ENCODE data around the gene ZDHHC7.

ZDHHC7 gene

DNA sequence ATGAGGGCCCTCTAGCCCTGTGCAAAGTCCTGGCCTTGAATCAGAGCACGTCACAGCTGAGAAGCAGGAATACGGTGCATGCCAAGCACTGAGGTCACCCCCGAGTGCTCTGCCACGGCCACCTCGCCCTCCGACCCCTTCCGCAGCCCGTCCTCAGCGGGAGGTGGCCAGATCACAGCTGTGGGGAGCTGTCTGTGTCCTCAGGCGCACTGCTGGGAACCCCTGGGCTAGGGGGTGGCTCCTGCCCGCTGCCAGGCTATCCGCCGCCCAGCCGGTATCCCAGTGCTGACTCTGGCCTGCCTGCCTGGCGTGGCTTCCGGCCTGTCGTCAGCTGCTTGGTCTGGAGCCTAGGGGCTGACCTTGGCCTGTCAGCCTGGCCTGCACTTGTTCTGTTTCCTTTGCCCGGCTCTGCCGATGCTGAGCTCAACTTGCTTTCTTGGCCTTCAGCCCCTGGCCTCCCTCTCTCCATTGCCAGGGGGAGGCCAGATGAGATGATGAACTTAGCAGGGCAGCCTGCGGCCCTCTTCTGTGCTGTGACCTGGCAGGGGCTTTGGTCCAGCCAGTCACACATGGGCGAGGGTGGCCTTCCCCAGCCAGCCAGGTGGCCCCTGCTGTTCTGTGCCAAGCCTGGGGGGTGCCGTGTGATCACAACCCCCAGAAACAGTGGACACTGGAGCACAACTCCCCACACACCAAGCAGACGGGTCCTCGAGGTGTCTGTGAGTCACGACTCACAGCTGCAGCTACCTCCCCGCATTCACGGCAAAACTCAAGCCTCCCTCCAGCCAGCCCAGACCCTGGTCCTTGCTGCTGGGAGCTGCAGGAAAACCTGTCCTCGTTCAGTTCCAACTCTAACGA lies 77.3 kb downstream of the ZDHHC7 start:
- DNase-seq, result no peak

DNA sequence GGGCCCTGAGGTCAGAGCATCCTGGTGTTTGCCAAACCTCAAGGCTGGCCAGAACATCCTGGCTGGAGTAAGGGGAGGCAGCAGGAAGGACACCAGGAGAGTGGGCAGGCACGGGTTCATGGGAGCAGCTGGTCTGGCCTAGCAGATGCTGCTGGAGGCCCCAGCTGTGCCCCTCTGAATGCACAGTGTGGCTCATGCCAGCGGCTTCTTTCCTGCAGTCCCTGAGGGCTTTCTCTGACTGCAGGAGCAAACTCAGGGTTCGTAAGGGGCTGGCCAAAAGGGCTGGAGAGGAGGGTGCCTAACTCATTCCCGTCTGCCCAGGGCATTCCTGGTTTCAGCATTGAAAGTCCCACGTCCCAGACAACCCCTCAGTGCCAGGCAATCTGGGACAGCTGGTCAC lies 78.7 kb downstream of the ZDHHC7 start:
- DNase-seq, result no peak

DNA sequence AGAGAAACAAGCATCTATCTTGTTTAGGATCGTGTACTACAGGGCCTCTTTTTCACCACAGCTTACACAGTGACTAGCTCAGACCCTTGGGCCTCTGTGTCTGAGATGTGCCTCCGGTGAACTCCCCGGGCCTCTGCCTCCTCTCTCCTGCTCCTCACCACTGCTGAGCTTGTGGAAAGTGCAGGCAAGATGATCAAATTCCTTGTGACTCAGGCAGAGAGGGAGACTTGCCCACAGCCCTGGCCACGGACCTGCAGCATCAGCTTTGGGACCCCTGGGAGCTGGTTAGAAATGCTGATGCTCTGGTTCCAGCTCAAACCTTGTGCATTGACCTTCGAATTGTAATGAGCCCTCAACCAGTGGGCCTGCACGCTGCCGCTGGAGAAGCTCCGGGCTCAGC lies 79.8 kb downstream of the ZDHHC7 start:
- DNase-seq, result no peak

DNA sequence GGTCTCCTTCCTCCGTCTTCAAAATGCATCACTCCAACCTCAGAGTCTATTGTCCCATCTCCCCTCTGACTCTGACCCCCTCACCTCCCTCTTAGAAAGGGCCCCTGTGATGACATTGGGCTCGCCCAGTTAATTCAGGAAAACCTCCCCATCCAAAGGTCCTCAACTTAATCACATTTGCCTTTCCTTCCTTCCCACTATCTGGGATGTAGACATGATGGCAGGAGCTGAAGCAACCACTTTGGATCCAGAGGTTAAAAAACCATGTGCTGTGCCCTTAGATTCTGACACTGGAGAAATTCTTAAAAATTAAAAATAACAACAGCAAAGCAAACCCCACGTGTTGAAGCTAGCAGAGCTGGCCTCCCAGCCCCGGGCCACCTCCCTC lies 80.2 kb downstream of the ZDHHC7 start:
- DNase-seq, result no peak

DNA sequence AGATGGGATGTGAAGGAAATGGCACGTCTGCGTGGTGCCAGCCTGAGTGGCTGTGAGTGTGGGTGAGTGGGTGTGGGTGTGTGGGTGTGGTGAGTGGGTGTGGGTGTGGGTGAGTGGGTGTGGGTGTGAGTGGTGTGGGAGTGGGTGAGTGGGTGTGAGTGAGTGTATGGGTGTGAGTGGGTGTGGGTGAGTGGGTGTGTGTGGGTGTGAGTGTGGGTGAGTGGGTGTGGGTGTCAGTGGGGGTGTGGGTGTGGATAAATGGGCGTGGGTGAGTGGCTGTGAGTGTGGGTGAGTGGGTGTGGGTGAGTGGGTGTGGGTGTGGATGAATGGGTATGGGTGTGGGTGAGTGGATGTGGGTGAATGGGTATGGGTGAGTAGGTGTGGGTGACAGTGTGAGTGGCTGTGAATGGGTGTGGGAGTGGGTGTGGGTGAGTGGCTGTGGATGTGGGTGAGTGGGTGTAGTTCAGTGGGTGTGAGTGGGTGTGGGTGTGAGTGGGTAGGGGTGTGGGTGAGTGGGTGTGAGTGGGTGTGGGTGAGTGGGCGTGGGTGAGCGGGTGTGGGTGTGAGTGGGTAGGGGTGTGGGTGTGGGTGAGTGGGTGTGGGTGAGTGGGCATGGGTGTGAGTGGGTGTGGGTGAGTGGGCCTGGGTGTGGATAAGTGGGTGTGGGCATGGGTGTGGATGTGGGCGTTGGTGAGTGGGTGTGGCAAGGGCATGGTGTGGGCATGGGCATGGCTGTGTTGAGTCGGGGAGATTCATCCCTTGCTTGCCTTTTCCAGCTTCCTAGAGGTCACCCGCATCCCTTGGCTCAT lies 80.8 kb downstream of the ZDHHC7 start:
- peak in 1 of 4 experiments; percentile 8 for DNase-seq

DNA sequence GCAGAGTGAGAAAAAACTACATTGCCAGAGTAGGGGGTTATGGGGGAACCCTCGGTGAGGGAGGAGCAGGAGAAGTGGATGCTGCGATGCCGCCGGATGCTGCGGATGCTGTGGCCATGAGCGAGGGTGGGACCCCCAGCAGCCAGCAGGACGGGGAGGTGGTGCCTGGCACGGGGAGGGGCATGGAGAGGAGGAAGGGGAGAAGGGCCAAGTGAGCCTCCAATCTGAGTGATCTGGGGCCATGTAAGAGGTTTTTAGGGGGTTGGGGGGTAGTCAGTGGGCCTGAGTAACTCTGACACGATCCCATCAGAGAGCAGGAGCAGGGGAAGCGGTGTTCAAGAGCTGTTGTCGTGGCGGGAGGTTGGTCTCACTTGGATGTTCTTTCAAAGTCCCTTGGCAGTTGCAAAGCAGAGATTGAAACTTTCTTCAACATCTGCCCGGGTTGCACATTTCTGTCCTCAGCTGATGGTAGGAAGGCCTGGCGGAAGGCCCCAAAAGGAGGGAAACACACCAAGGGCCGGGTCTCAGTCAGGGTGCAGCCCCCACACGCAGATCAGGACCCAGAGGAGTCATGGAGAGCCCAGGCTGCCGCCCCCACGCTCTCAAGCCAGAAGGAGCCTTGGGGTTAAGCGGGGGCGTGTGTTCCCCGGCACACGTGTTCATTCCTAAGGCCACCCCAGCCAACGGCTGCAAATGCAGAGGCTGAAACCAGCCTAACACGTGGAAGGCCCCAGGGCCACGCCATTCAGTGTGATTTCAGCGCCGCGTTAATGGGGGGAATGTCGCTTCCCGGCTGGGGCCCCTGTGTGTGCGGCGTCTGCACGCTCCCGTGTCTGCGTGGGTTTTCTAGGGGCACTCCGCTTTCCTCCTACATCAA lies 81.7 kb downstream of the ZDHHC7 start:
- DNase-seq, result no peak

DNA sequence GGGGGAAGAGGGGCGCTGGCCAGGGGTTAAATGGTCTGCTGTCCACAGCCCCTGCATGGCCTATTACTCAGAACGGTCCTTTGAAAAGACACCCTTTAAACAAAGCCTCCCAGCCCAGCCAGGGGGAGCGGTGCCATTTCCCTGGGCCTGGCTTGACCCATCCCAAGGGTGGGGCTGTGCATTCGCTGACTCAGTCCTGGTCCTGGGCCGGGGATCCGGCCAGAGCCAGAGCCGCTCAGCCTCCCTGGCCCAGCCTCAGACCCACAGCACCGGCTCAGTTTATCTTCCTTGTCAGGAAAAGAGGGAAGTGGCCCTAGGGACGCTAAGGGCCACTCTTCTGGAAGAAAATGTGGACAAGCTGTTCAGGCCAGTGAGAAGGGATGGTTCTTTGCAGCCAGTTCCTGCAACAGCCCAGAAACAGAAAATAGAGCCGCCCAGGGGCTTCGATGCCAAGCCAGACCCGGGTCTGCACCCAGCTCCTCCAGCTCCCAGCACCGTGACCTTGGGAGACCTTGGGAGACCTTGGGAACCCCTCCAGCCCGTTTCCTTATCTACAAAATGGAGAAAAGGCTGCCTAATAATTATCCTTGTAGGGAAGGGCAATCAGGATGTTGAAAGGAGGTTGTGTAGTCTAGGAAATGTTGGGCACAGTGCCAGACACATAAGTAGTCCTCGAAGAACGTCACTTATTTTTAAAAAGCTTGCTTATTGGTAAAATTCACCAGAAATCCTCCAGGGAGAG lies 82.5 kb downstream of the ZDHHC7 start:
- DNase-seq, result no peak

DNA sequence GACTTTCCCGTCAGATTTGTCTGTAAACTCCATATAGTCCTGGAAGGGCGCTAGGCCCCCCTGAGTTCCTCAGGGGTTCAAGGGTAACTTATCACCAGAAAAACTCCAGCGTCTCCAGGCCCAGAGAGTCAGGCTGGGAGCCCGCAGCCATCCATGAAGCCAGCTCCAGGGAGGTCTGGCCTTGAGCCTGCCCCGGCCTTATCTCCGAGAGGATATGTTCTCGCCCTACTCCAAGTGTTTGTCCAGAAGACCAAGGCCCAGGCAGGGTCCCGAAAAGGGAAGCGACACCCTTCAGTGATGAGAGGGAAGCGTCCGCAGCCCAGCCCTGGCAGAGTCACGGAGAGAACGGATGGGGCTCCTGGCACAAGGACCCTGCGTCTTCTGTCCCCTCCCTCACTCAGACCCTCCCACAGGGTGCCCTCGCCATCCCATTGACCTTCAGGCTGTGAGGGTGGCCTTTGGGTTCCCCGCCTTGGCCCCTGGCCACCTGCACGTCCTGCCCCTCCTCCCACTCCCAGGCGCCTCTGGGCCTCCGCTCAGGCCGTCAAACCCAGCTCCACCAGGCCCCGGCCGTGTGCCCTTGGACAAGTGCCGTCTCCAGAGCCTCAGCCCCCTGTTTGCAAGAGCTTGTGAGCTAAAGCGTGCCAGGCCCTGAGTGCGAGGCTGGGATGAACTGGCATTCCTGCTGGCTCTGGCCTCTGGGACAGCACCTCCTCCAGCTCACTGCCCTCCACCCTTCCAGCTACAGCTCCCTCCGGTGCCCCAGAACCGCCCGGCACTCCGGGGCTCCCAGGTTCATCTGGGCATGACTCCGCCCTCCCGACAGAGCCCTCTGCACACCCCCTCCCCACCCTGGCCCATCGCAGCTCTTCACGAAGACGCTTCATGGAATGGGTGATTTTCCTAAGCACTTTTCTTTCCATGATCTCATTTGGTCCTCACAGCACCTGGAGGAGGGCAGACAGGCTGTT lies 83.4 kb downstream of the ZDHHC7 start:
- DNase-seq, result no peak

DNA sequence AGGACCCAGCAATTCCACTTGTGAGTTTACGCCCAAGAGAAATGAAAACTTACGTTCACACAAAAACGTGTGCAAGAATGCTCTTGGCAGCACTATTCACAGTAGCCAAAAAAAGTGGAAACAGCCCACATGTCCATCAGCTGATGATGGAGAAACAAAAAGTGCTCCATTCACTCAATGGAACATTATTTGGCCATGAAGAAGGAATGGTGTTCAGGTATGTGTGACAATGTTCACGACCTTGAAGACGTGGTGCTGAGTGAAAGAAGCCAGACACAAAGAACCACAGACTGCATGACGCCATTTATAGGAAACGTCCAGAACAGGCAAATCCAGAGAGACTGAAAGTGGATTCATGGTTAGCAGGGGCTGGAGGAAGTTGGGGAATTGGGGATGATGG lies 84.9 kb downstream of the ZDHHC7 start:
- no peak for DNase-seq

DNA sequence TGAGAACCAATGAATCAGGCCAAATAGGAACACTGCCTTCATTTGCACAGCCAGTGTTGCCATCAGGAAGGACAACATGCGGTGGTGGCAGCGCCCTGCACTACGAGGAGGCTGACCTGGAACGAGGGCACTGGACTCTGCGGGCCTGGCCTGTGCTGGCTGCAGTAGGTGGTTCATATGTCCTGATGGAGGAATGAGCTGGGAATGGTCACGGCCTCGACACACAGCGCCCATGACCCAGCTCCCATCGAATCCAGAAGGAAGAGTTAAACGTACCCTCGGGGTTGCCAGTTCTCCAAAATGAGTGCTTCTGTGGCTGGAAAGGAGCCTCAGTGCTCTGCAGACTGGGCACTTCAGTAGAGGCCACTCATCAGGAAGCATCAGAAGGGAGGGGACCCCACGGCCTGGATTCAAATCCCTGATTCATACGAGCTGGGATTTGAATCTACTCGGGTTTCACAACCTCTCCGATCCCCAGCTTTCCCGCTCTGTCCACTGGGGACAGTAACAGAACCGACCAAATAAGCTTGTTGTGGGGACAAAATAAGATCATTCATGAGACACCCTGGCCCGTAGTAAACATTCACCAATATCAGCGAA lies 85.5 kb downstream of the ZDHHC7 start:
- DNase-seq, result no peak

DNA sequence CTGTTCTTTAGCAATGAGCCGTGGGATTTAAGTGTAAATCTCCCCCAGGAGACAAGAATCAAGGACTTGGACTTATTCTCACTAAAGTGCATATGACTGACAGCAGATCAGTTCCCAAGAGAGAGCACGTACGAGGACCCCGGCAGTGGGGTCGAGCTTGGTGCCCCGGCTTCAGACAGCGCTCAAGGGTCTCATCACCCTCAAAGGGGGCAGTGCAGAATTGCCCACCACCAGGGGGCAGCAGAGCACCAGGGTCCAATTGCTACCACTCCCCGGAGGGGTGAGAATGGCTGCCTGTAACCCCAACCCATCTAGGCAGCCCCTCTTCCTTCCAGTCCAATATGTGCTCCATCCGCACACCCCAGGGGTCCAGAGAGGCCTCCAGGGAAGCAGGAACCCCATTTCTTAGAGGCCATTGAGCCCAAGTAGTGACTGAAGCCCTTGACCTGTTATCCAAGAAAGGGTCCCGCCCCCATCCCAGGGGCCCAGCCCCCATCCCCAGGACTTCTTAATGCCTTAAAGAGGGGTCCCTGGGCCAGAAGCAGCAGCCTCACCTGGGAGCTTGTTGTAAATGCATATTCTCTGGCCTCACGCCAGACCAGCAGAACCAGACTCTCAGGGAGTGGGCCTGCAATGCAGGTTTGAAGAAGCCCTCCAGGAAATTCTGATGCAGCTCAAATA lies 86.1 kb downstream of the ZDHHC7 start:
- peak; percentile 29 to 61 (median 55) for DNase-seq

DNA sequence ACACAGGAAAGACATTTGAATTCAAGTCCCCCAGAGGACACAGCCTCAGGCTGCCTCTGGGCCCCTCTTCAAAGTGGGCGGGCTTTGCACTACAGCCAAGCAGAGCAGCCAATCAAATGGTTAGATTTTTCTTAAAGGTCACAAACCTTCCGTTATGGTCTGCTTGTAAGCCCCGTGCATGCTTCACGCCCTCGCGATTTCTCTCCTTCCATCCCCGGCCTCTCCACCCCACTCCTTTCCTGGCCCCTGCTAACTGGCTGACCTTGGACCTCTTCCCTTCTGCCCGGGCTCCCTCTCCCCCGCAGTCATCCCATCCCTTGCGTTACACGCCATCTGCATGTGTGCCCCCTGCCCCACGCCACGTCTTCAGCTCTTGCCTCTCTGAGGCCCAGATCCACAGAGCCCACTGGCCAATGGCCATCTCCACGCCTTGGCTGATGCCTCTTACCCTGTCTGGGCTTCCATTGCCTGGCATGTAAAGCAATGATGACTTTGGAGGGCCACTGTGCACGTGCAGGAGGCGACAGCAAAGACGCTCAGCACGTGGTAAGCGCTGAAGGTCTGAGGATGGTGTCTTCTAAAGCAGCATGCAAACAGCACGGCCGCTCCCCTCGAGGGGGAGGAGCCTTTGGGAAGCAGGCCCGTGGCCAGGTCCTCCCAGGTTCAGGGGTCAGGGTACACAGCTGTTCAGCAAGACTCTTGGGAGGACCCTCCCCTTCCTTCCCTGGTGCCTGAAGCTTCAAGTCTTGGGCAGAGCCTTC lies 86.8 kb downstream of the ZDHHC7 start:
- no peak for DNase-seq

Data from activated naive CD4-positive, alpha-beta T cell (primary cell).